HG03558 (cell line): ENCODE data around the gene TMEM9B.

Experiments
- ATAC-seq: cut with Tn5 transposase; IDR thresholded peaks from one replicate; pipeline ENCODE4 v1.9.1; 2021; ENCODE audit warnings: moderate number of reproducible peaks; ENCODE audit not compliant: unreplicated experiment; ENCODE audit errors: extremely low read depth

The TMEM9B gene

GRCh38 chr11:8932564-8933180 lies 31.6 kb downstream of the TMEM9B start, which contains the start of gene C11orf16:
C11orf16 (minus strand) TSS chr11:8932947; CDS start chr11:8932308, 639 bp downstream.
- no peak for ATAC-seq

- no peak for ATAC-seq
These were observed 33.6 kb downstream of the TMEM9B start for GRCh38 chr11:8930456-8931175.

GRCh38 chr11:8928981-8929615 lies 35.1 kb downstream of the TMEM9B start:
- no peak for ATAC-seq

- no peak for ATAC-seq
These were observed 36.0 kb downstream of the TMEM9B start for GRCh38 chr11:8928205-8928604.

GRCh38 chr11:8927233-8927632 lies 37.0 kb downstream of the TMEM9B start:
- no peak for ATAC-seq

- ATAC-seq, result no peak
These were observed 38.0 kb downstream of the TMEM9B start for GRCh38 chr11:8926236-8926635.

GRCh38 chr11:8925711-8926110 lies 38.5 kb downstream of the TMEM9B start:
- ATAC-seq, result no peak

- ATAC-seq, result no peak
These were observed 41.6 kb downstream of the TMEM9B start for GRCh38 chr11:8922691-8923090.

- no peak for ATAC-seq
These were observed 47.0 kb downstream of the TMEM9B start for GRCh38 chr11:8917157-8917825.

GRCh38 chr11:8914661-8915018 lies 49.6 kb downstream of the TMEM9B start:
- ATAC-seq, result no peak

- no peak for ATAC-seq
These were observed 50.1 kb downstream of the TMEM9B start for GRCh38 chr11:8913961-8914660.

GRCh38 chr11:8911029-8911823 lies 53.0 kb downstream of the TMEM9B start, which contains the start of gene AKIP1:
AKIP1 (plus strand) TSS chr11:8911189; CDS start chr11:8911450, 261 bp downstream.
- peak; percentile 41 for ATAC-seq

- ATAC-seq, result no peak
These were observed 53.6 kb downstream of the TMEM9B start for GRCh38 chr11:8910649-8911026.

GRCh38 chr11:8908099-8908498 lies 56.1 kb downstream of the TMEM9B start:
- no peak for ATAC-seq

GRCh38 chr11:8907116-8907515 lies 57.1 kb downstream of the TMEM9B start:
- no peak for ATAC-seq

- no peak for ATAC-seq
These were observed 58.6 kb downstream of the TMEM9B start for GRCh38 chr11:8905528-8906165.

- no peak for ATAC-seq
These were observed 65.0 kb downstream of the TMEM9B start for GRCh38 chr11:8899119-8899753.
